GM12875 (cell line): ENCODE results near the gene FOXP2.

ENCODE experiments used
- H3K4me3 ChIP-seq: one replicate; pipeline ENCODE4 v1.5.1; 2011; ENCODE audit warnings: low read depth, low read length, control low read depth
- CTCF ChIP-seq: IDR thresholded peaks from 2 replicates; pipeline ENCODE4 v1.5.1; 2011; ENCODE audit warnings: low read depth, mild to moderate bottlenecking, control low read depth, inconsistent platforms, low read length, moderate library complexity, borderline replicate concordance; ENCODE audit not compliant: insufficient read depth

FOXP2 gene

GRCh38 chr7:114689406-114689805 lies 274.8 kb downstream of the FOXP2 start:
- no peak for TF ChIP-seq CTCF
- no peak overlapping the region for H3K4me3 ChIP-seq

- H3K4me3 ChIP-seq: no peak overlapping the region
- no peak for TF ChIP-seq CTCF
Measured at GRCh38 chr7:114691605-114692004, 277.0 kb downstream of the FOXP2 start.

GRCh38 chr7:114695182-114695581 lies 280.6 kb downstream of the FOXP2 start:
- H3K4me3 ChIP-seq: no peak overlapping the region
- TF ChIP-seq CTCF: no peak

- H3K4me3 ChIP-seq: no peak overlapping the region
- no peak for TF ChIP-seq CTCF
Measured at GRCh38 chr7:114700247-114700928, 285.8 kb downstream of the FOXP2 start.

GRCh38 chr7:114703677-114704076 lies 289.1 kb downstream of the FOXP2 start:
- TF ChIP-seq CTCF: no peak
- no peak overlapping the region for H3K4me3 ChIP-seq

GRCh38 chr7:114708646-114709045 lies 294.0 kb downstream of the FOXP2 start:
- TF ChIP-seq CTCF: no peak

GRCh38 chr7:114710499-114710898 lies 295.9 kb downstream of the FOXP2 start:
- no peak overlapping the region for H3K4me3 ChIP-seq
- TF ChIP-seq CTCF: no peak

More at GRCh38 chr7:114708646-114709045, 294.0 kb downstream of the FOXP2 start:
- H3K4me3 ChIP-seq: no peak overlapping the region
